Measurements from ENCODE around the gene CRTC1. TPM values are rescaled to one million over a fixed set of nuclear protein-coding genes. Genes with fewer than 3 reads are reported as not detected.
"Not testable (repeated sequence)": the region's sequence is repeated elsewhere in the genome, so short reads cannot be mapped to it uniquely, and the experiment has no call there.

Gene CRTC1
- total and polyA plus RNA-seq, 4 donors = 1.5 to 3.5 (median 1.9) TPM

DNA sequence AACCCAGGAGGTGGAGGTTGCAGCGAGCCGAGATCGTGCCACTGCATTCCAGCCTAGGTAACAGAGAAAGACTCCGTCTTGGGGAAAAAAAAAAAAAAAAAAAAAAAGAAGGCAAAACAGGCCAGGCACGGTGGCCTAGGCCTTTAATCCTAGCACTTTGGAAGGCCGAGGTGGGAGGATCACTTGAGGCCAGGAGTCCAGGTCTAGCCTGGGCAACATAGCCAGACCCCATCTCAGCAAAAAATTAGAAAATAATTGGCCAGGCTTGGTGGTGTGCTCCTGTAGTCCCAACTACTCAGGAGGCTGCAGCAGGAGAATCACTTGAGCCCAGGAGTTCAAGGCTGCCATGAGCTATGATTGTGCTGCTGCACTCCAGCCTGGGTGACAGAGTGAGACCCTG lies 43.4 kb downstream of the CRTC1 start:
- DNase-seq (ENCODE audit: low spot score) = no peak
- Histone ChIP-seq H3K36me3 (ENCODE audit: control insufficient read depth in 4 of 4, insufficient read depth in 3 of 4, low read depth in 1 of 4, low read length in 3 of 4) (peaks cover 0 to 2% (median 0%) of the 10 kb centered on the region in 4 donors), H3K27me3 (ENCODE audit: control insufficient read depth in 4 of 4, insufficient read depth in 4 of 4, low read length in 3 of 4) (no peaks in the 10 kb centered on the region), H3K27ac (ENCODE audit: low read depth in 1 of 2, low read length in 2 of 2) (no peak overlapping the region), H3K9me3 (ENCODE audit: control insufficient read depth in 4 of 4, low read length in 3 of 4) (no peaks in the 10 kb centered on the region), H3K9ac (ENCODE audit: low read depth in 1 of 2, low read length in 2 of 2) (no peak overlapping the region), H3K4me3 (ENCODE audit: low read depth in 1 of 3, low read length in 3 of 3) (no peak overlapping the region), H3K4me1 (ENCODE audit: control insufficient read depth in 4 of 4, insufficient read depth in 4 of 4, low read length in 3 of 4) (no peaks in the 10 kb centered on the region)
- TF ChIP-seq GABPA (IDR thresholded peaks at IDR 0.05 in 1 of 2, conservative IDR thresholded peaks at IDR 0.05 in 1 of 2) (no peak), HNF4A (conservative IDR thresholded peaks at IDR 0.05) (no peak), SP1 (IDR thresholded peaks at IDR 0.05) (no peak), RAD21 (IDR thresholded peaks at IDR 0.05) (no peak), EGR1 (IDR thresholded peaks at IDR 0.05; ENCODE audit: low read depth in 2 of 2) (no peak), TAF1 (conservative IDR thresholded peaks at IDR 0.05) (no peak), JUND (IDR thresholded peaks at IDR 0.05) (no peak), FOXA1 (IDR thresholded peaks at IDR 0.05) (no peak), FOXA2 (IDR thresholded peaks at IDR 0.05) (no peak), NR2F2 (IDR thresholded peaks at IDR 0.05) (no peak), YY1 (IDR thresholded peaks at IDR 0.05) (no peak), RXRA (IDR thresholded peaks at IDR 0.05) (no peak), HNF4G (IDR thresholded peaks at IDR 0.05) (no peak)
- TF ChIP-seq, protein P1, sequence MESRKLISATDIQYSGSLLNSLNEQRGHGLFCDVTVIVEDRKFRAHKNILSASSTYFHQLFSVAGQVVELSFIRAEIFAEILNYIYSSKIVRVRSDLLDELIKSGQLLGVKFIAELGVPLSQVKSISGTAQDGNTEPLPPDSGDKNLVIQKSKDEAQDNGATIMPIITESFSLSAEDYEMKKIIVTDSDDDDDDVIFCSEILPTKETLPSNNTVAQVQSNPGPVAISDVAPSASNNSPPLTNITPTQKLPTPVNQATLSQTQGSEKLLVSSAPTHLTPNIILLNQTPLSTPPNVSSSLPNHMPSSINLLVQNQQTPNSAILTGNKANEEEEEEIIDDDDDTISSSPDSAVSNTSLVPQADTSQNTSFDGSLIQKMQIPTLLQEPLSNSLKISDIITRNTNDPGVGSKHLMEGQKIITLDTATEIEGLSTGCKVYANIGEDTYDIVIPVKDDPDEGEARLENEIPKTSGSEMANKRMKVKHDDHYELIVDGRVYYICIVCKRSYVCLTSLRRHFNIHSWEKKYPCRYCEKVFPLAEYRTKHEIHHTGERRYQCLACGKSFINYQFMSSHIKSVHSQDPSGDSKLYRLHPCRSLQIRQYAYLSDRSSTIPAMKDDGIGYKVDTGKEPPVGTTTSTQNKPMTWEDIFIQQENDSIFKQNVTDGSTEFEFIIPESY (IDR thresholded peaks at IDR 0.05) = no peak
- TF ChIP-seq, protein P2, sequence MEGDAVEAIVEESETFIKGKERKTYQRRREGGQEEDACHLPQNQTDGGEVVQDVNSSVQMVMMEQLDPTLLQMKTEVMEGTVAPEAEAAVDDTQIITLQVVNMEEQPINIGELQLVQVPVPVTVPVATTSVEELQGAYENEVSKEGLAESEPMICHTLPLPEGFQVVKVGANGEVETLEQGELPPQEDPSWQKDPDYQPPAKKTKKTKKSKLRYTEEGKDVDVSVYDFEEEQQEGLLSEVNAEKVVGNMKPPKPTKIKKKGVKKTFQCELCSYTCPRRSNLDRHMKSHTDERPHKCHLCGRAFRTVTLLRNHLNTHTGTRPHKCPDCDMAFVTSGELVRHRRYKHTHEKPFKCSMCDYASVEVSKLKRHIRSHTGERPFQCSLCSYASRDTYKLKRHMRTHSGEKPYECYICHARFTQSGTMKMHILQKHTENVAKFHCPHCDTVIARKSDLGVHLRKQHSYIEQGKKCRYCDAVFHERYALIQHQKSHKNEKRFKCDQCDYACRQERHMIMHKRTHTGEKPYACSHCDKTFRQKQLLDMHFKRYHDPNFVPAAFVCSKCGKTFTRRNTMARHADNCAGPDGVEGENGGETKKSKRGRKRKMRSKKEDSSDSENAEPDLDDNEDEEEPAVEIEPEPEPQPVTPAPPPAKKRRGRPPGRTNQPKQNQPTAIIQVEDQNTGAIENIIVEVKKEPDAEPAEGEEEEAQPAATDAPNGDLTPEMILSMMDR (IDR thresholded peaks at IDR 0.05; ENCODE audit: low read depth, low read length, missing input control) = no peak
- TF ChIP-seq, protein P3, sequence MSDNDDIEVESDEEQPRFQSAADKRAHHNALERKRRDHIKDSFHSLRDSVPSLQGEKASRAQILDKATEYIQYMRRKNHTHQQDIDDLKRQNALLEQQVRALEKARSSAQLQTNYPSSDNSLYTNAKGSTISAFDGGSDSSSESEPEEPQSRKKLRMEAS (IDR thresholded peaks at IDR 0.05) = no peak
- TF ChIP-seq, protein P4, sequence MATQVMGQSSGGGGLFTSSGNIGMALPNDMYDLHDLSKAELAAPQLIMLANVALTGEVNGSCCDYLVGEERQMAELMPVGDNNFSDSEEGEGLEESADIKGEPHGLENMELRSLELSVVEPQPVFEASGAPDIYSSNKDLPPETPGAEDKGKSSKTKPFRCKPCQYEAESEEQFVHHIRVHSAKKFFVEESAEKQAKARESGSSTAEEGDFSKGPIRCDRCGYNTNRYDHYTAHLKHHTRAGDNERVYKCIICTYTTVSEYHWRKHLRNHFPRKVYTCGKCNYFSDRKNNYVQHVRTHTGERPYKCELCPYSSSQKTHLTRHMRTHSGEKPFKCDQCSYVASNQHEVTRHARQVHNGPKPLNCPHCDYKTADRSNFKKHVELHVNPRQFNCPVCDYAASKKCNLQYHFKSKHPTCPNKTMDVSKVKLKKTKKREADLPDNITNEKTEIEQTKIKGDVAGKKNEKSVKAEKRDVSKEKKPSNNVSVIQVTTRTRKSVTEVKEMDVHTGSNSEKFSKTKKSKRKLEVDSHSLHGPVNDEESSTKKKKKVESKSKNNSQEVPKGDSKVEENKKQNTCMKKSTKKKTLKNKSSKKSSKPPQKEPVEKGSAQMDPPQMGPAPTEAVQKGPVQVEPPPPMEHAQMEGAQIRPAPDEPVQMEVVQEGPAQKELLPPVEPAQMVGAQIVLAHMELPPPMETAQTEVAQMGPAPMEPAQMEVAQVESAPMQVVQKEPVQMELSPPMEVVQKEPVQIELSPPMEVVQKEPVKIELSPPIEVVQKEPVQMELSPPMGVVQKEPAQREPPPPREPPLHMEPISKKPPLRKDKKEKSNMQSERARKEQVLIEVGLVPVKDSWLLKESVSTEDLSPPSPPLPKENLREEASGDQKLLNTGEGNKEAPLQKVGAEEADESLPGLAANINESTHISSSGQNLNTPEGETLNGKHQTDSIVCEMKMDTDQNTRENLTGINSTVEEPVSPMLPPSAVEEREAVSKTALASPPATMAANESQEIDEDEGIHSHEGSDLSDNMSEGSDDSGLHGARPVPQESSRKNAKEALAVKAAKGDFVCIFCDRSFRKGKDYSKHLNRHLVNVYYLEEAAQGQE (IDR thresholded peaks at IDR 0.05) = no peak
- TF ChIP-seq, protein P5, sequence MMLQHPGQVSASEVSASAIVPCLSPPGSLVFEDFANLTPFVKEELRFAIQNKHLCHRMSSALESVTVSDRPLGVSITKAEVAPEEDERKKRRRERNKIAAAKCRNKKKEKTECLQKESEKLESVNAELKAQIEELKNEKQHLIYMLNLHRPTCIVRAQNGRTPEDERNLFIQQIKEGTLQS (IDR thresholded peaks at IDR 0.05) = no peak
- 96% methylated on average over 6 of the region's 6 CpGs for whole genome bisulfite sequencing

DNA sequence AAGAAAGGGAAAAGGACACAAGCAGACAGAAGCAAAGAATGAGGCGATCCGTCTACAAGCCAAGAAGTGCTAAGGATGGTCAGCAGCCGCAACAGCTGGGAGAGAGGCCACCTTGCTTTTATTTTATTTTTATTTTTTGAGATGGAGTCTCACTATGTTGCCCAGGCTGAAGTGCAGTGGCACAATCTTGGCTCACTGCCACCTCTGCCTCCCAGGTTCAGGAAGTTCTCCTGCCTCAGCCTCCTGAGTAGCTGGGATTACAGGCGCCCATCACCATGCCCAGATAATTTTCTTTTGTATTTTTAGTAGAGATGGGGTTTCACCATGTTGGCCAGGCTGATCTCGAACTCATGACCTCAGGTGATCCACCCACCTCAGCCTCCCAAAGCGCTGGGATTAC lies 44.1 kb downstream of the CRTC1 start:
- H3K4me1 ChIP-seq (ENCODE audit: control insufficient read depth in 4 of 4, insufficient read depth in 4 of 4, low read length in 3 of 4); DNase-seq (ENCODE audit: low spot score); H3K27me3 ChIP-seq (ENCODE audit: control insufficient read depth in 4 of 4, insufficient read depth in 4 of 4, low read length in 3 of 4); H3K9ac ChIP-seq (ENCODE audit: low read depth in 1 of 2, low read length in 2 of 2); H3K4me3 ChIP-seq (ENCODE audit: low read depth in 1 of 3, low read length in 3 of 3); H3K36me3 ChIP-seq (ENCODE audit: control insufficient read depth in 4 of 4, insufficient read depth in 3 of 4, low read depth in 1 of 4, low read length in 3 of 4); H3K9me3 ChIP-seq (ENCODE audit: control insufficient read depth in 4 of 4, low read length in 3 of 4); H3K27ac ChIP-seq (ENCODE audit: low read depth in 1 of 2, low read length in 2 of 2): not testable (repeated sequence)
- 96% methylated on average over 6 of the region's 6 CpGs for WGBS

Measured in liver (tissue), 9 donors.